Fibroblast of the aortic adventitia (primary cell): Measurements from ENCODE around the gene BRD3. TPM values are rescaled to one million over a fixed set of nuclear protein-coding genes. Genes with fewer than 3 reads are reported as not detected.

ENCODE experiments used
- DNase-seq: peaks from one replicate; pipeline ENCODE4 v3.0.0-alpha.2; 2010; ENCODE audit warnings: low read depth
- H3K4me3 ChIP-seq: 2 replicates; pipeline ENCODE4 v1.5.1; 2011; ENCODE audit warnings: low read depth, mild to moderate bottlenecking, control low read depth, low read length, moderate library complexity
- total RNA-seq: library from RNA; depleted of rRNA; stranded (reverse); fragments of >200 nt; gene quantifications from 2 replicates; pipeline ENCODE4 v1.2.3, GENCODE V29; 2012; ENCODE audit warnings: low replicate concordance
- TF ChIP-seq, protein P1 (sequence below): IDR thresholded peaks from 2 replicates; pipeline ENCODE4 v1.5.1; 2011; ENCODE audit warnings: mild to moderate bottlenecking, low read length, control low read depth, inconsistent platforms; ENCODE audit not compliant: insufficient read depth

BRD3 gene
- total RNA-seq, 1 donor, result 7.4 TPM

DNA sequence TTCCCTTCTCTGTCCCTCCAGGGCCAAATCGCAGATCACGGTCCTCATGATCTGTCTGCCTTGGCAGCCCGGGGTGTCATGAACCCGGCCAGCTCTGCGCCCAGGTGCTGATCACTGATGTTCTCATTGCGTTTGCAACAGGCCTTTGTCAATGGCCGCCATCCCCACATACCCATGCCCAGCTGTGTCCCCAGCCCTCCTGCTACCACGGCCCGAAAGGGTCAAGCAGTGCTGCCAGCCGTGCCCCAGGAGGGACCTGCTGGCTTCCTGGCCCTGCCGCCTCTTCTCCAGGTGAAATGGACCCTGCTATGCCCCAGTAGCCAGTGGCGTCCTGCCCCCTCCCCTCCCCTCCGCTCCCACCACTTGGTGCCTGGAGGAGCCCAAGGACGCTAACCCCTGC is 62.9 kb downstream of the BRD3 start:
- TF ChIP-seq, protein P1, sequence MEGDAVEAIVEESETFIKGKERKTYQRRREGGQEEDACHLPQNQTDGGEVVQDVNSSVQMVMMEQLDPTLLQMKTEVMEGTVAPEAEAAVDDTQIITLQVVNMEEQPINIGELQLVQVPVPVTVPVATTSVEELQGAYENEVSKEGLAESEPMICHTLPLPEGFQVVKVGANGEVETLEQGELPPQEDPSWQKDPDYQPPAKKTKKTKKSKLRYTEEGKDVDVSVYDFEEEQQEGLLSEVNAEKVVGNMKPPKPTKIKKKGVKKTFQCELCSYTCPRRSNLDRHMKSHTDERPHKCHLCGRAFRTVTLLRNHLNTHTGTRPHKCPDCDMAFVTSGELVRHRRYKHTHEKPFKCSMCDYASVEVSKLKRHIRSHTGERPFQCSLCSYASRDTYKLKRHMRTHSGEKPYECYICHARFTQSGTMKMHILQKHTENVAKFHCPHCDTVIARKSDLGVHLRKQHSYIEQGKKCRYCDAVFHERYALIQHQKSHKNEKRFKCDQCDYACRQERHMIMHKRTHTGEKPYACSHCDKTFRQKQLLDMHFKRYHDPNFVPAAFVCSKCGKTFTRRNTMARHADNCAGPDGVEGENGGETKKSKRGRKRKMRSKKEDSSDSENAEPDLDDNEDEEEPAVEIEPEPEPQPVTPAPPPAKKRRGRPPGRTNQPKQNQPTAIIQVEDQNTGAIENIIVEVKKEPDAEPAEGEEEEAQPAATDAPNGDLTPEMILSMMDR, result no peak
- H3K4me3 ChIP-seq, result no peak overlapping the region
- DNase-seq, result no peak

DNA sequence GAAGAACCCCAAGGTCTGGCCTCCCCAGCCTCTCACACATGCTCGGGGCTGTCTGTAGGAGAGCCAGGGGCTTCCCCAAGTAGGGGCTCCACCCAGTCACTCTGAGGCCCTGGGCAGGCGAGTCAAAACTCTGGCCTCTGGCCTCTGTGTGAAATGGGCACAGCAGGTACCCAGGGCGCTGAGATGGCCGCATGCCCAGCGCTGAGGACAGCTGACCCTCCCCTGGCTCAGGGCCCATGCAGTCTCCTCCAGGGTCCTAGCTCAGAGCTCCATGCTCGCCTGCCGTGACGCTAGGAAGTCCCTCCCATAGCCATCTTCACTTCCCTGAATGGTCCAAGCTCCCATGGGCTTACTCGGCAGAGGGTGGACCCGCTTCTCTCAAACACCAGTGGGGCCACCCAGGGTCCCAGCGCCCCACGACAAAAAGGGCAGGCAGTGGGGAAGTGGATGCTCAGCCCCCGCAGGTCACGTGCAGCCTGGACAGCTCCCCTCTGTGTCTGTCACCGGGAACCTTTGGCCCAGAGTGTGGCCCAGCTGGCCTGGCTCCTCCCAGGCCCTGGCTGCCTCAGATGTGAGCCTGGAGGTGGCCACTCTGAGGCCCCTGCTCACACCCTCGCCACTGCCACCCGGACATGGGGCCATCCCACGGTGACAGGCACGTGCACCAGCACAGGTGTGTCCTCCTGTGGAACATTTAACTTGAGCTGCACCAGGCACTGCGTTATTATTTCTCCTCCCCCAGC is 63.5 kb downstream of the BRD3 start:
- TF ChIP-seq, protein P1, result no peak
- DNase-seq, result no peak
- no peak overlapping the region for H3K4me3 ChIP-seq

DNA sequence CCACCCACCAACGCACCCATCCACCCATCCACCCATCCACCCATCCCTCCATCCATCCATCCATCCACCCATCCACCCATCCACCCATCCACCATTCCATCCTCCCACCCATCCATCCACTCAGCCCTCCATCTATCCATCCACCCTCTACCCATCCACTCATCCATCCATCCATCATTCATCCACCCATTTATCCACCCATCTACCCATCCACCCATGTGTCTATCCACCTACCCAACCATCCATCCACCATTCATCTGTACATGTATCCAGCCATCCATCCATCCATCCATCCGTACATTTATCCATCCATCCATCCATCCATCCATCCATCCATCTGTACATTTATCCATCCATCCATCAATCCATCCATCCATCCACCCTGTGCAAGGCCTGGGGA is 64.6 kb downstream of the BRD3 start:
- TF ChIP-seq, protein P1, result no peak
- no peak overlapping the region for H3K4me3 ChIP-seq
- no peak for DNase-seq

DNA sequence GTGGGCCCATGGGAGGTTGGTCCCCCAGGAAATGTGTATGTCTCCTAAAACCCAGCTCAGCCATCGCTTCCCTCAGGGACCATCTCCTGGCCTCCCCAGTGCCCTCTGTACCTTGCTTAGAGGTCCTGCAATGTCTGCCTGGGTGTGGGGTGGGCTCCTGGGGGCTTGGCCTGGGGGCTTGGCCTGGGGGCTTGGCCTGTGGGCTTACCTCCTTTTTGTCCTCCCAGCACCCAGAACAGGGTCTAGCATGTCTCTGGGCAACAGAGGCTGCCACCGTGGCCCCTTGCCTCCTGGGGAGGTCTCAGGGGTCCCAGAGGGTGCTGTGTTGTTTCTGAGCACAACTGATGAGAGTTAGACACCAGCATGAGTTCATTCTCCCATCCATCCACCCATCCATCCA is 65.0 kb downstream of the BRD3 start:
- no peak overlapping the region for H3K4me3 ChIP-seq
- DNase-seq, result no peak
- TF ChIP-seq, protein P1, result no peak

DNA sequence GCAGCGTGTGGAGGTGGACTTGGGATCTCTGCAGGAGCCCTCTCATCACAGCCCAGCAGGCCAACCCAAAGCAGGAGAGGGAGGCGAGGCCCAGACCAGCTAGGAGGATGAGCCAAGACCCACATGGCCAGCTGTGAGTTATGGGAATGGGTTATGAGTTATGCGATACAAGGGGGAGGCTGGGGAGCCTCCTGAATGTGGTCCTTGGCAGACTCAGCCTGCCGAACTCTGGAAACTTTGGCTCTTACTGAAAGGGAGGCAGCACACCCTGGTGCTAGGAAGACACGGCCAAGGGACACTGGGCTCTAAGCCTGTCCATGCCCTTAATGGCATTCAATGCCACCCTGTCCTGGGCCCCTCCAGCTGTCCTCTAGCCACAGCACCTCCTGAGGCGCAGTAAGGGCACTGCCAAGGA is 68.0 kb downstream of the BRD3 start:
- TF ChIP-seq, protein P1, result no peak
- H3K4me3 ChIP-seq, result no peak overlapping the region
- DNase-seq, result no peak

DNA sequence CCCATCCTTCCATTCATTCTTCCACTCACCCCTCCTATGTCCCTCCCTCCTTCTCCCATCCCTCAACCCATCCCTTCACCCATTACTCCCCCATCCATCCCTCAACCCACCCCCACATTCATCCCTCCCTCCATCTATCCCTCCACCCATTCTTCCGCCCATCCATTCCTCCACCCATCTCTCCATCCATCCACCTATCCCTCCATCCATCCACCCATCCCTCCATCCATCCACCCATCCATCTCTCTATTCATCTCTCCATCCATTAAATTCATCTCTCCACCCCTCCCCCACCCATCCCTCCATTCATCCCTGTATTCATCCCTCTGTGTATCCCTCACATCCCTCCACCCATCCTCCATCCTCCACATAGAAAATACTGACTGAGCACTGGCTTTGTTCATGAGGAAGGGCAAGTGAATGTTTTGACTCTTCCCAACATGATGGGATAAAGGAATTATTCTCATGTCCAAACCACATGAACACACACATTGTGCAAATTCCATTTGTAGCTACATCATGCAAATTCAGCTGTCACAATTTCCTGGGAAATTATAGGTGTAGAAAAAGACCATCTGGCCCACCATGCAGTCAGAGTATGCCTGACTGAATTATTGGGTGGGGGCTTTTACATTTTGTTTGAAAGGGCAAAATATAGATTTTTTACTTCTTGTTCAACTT is 68.8 kb downstream of the BRD3 start:
- TF ChIP-seq, protein P1, result no peak
- H3K4me3 ChIP-seq, result no peak overlapping the region
- peak; percentile 48 for DNase-seq

DNA sequence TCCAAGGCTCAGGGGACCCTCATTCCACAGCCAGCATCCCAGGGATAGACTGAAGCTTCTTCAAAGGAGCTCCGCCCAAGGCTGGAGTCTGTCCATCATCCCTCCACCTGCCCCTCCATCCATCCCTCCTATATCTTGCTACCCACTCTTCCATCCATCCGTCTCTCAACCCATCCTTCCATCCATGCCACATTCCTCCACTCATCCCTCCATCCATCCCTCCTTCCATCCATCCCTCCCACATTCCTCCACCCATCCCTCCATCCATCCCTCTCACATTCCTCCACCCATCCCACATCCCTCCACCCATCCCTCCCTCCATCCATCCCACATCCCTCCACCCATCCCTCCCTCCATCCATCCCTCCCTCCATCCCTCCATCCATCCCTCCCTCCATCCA is 70.2 kb downstream of the BRD3 start:
- H3K4me3 ChIP-seq, result no peak overlapping the region
- no peak for DNase-seq
- TF ChIP-seq, protein P1, result no peak
